Measurements from ENCODE around the gene POLR1A. TPM values are rescaled to one million over a fixed set of nuclear protein-coding genes. Genes with fewer than 3 reads are reported as not detected.

Gene POLR1A
- total RNA-seq, 1 experiment from 2014 or later: 47.5 TPM

- TF ChIP-seq FOXP1 (CRISPR knock-in tag; IDR thresholded peaks at IDR 0.05; ENCODE audit: borderline replicate concordance): no peak
- no peak for TF ChIP-seq ZNF416 (CRISPR knock-in tag; IDR thresholded peaks at IDR 0.05)
- TF ChIP-seq, protein P1, sequence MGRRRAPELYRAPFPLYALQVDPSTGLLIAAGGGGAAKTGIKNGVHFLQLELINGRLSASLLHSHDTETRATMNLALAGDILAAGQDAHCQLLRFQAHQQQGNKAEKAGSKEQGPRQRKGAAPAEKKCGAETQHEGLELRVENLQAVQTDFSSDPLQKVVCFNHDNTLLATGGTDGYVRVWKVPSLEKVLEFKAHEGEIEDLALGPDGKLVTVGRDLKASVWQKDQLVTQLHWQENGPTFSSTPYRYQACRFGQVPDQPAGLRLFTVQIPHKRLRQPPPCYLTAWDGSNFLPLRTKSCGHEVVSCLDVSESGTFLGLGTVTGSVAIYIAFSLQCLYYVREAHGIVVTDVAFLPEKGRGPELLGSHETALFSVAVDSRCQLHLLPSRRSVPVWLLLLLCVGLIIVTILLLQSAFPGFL (CRISPR knock-in tag; IDR thresholded peaks at IDR 0.05; ENCODE audit: borderline replicate concordance): no peak
- TF ChIP-seq CREB1 (CRISPR knock-in tag; IDR thresholded peaks at IDR 0.05): no peak
- TF ChIP-seq, protein P2, sequence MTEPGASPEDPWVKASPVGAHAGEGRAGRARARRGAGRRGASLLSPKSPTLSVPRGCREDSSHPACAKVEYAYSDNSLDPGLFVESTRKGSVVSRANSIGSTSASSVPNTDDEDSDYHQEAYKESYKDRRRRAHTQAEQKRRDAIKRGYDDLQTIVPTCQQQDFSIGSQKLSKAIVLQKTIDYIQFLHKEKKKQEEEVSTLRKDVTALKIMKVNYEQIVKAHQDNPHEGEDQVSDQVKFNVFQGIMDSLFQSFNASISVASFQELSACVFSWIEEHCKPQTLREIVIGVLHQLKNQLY (CRISPR knock-in tag; IDR thresholded peaks at IDR 0.05): no peak
Observed at GRCh38 chr2:86019121-86019520, 86.6 kb downstream of the POLR1A start (continued).

- no peak overlapping the region for H3K27ac Mint-ChIP-seq
- POLR2A ChIA-PET: no interaction called here
Observed at GRCh38 chr2:86017901-86018896, 87.5 kb downstream of the POLR1A start.

More at GRCh38 chr2:86017901-86018896, 87.5 kb downstream of the POLR1A start:
- Mint-ChIP-seq H3K27me3 (ENCODE audit: low read depth) (peaks cover 7% of the 10 kb centered on the region), H3K9me3 (peaks cover 29% of the 10 kb centered on the region), H3K36me3 (peaks cover 13% of the 10 kb centered on the region), H3K4me3 (no peak overlapping the region), H3K4me1 (no peaks in the 10 kb centered on the region)
- DNase-seq (ENCODE audit: low spot score) (no peak), ATAC-seq (no peak)
- TF ChIP-seq, protein P2 (CRISPR knock-in tag; IDR thresholded peaks at IDR 0.05): no peak
- no peak for TF ChIP-seq CBFB (CRISPR knock-in tag; IDR thresholded peaks at IDR 0.05; ENCODE audit: low read depth)
- TF ChIP-seq ETV6 (CRISPR knock-in tag; IDR thresholded peaks at IDR 0.05): no peak
- TF ChIP-seq ATF3 (CRISPR knock-in tag; conservative IDR thresholded peaks at IDR 0.05): no peak
- no peak for TF ChIP-seq ZNF263 (CRISPR knock-in tag; IDR thresholded peaks at IDR 0.05; ENCODE audit: low read depth)
- TF ChIP-seq, protein P1 (CRISPR knock-in tag; IDR thresholded peaks at IDR 0.05; ENCODE audit: borderline replicate concordance): no peak
- no peak for TF ChIP-seq MAX (CRISPR knock-in tag; IDR thresholded peaks at IDR 0.05)
- no peak for TF ChIP-seq ATF2 (CRISPR knock-in tag; IDR thresholded peaks at IDR 0.05; ENCODE audit: borderline replicate concordance, low read depth)
- no peak for TF ChIP-seq ATF6 (CRISPR knock-in tag; IDR thresholded peaks at IDR 0.05)
- TF ChIP-seq IRF1 (CRISPR knock-in tag; IDR thresholded peaks at IDR 0.05): no peak
- CTCF ChIA-PET: interaction anchor here (0.7 to 1.7 kb wide), 2 partner anchors 191 kb away, joined by 3 to 6 read pairs; no protein-coding TSS in a partner anchor
